ENCODE data around the gene PIERCE2.

Gene PIERCE2

GRCh38 chr15:55362641-55363040, 45.7 kb upstream of the PIERCE2 start:
- Histone ChIP-seq H3K27me3 (ENCODE audit: insufficient read depth, low read length) (no peaks in the 10 kb centered on the region), H3K79me2 (ENCODE audit: insufficient read depth, low read length) (no peaks in the 10 kb centered on the region), H3K4me3 (ENCODE audit: low read depth, low read length, poor library complexity, severe bottlenecking) (no peak overlapping the region), H3K9me2 (ENCODE audit: low read depth, low read length) (no peaks in the 10 kb centered on the region), H3K36me3 (ENCODE audit: insufficient read depth, low read length) (peaks cover 4% of the 10 kb centered on the region; the same call in 1 of the 2 replicates), H3K9me3 (ENCODE audit: low read length) (no peaks in the 10 kb centered on the region), H3K27ac (ENCODE audit: low read depth, low read length, poor library complexity, severe bottlenecking) (no peak overlapping the region), H4K20me1 (ENCODE audit: insufficient read depth, low read length) (no peaks in the 10 kb centered on the region), H2AFZ (ENCODE audit: low read length) (no peak overlapping the region), H3K4me1 (ENCODE audit: insufficient read depth, low read length, severe bottlenecking) (no peaks in the 10 kb centered on the region), H3K9ac (ENCODE audit: low read length) (no peak overlapping the region), H3F3A (ENCODE audit: insufficient read depth, low read length) (no peaks in the 10 kb centered on the region), H3K4me2 (ENCODE audit: low read length) (no peak overlapping the region)
- TF ChIP-seq CTCF (IDR thresholded peaks at IDR 0.05; ENCODE audit: low read length) (no peak), EZH2 (IDR thresholded peaks at IDR 0.05; ENCODE audit: borderline replicate concordance, low read length) (no peak)

- no peaks in the 10 kb centered on the region for H3K27me3 ChIP-seq (ENCODE audit: insufficient read depth, low read length)
- no peak overlapping the region for H2AFZ ChIP-seq (ENCODE audit: low read length)
- no peaks in the 10 kb centered on the region for H3K9me2 ChIP-seq (ENCODE audit: low read depth, low read length)
- H3K9me3 ChIP-seq (ENCODE audit: low read length) = no peaks in the 10 kb centered on the region
- H3K79me2 ChIP-seq (ENCODE audit: insufficient read depth, low read length) = no peaks in the 10 kb centered on the region
- H3F3A ChIP-seq (ENCODE audit: insufficient read depth, low read length) = no peaks in the 10 kb centered on the region
- H3K4me2 ChIP-seq (ENCODE audit: low read length) = no peak overlapping the region
- H3K36me3 ChIP-seq (ENCODE audit: insufficient read depth, low read length) = peaks cover 12% of the 10 kb centered on the region; the same call in 1 of the 2 replicates
- no peak overlapping the region for H3K9ac ChIP-seq (ENCODE audit: low read length)
- H3K4me3 ChIP-seq (ENCODE audit: low read depth, low read length, poor library complexity, severe bottlenecking) = no peak overlapping the region
- H4K20me1 ChIP-seq (ENCODE audit: insufficient read depth, low read length) = no peaks in the 10 kb centered on the region
- no peak overlapping the region for H3K27ac ChIP-seq (ENCODE audit: low read depth, low read length, poor library complexity, severe bottlenecking)
- no peaks in the 10 kb centered on the region for H3K4me1 ChIP-seq (ENCODE audit: insufficient read depth, low read length, severe bottlenecking)
- TF ChIP-seq CTCF (IDR thresholded peaks at IDR 0.05; ENCODE audit: low read length) (no peak), EZH2 (IDR thresholded peaks at IDR 0.05; ENCODE audit: borderline replicate concordance, low read length) (no peak)
These were observed 41.3 kb upstream of the PIERCE2 start for GRCh38 chr15:55366981-55367380.

- no peak overlapping the region for H3K27ac ChIP-seq (ENCODE audit: low read depth, low read length, poor library complexity, severe bottlenecking)
These were observed 35.4 kb upstream of the PIERCE2 start for GRCh38 chr15:55372701-55373440.

More at GRCh38 chr15:55372701-55373440, 35.4 kb upstream of the PIERCE2 start:
- no peak overlapping the region for H3K9ac ChIP-seq (ENCODE audit: low read length)
- TF ChIP-seq CTCF (IDR thresholded peaks at IDR 0.05; ENCODE audit: low read length) = no peak
- H3K4me3 ChIP-seq (ENCODE audit: low read depth, low read length, poor library complexity, severe bottlenecking) = no peak overlapping the region
- peaks cover 25% of the 10 kb centered on the region; the same call in 1 of the 2 replicates for H3K36me3 ChIP-seq (ENCODE audit: insufficient read depth, low read length)
- H3K9me2 ChIP-seq (ENCODE audit: low read depth, low read length) = no peaks in the 10 kb centered on the region
- no peaks in the 10 kb centered on the region for H3F3A ChIP-seq (ENCODE audit: insufficient read depth, low read length)
- no peaks in the 10 kb centered on the region for H4K20me1 ChIP-seq (ENCODE audit: insufficient read depth, low read length)
- H3K27me3 ChIP-seq (ENCODE audit: insufficient read depth, low read length) = no peaks in the 10 kb centered on the region
- peaks cover 8% of the 10 kb centered on the region for H3K4me1 ChIP-seq (ENCODE audit: insufficient read depth, low read length, severe bottlenecking)
- no peak overlapping the region for H3K4me2 ChIP-seq (ENCODE audit: low read length)
- H2AFZ ChIP-seq (ENCODE audit: low read length) = no peak overlapping the region
- no peaks in the 10 kb centered on the region for H3K79me2 ChIP-seq (ENCODE audit: insufficient read depth, low read length)
- H3K9me3 ChIP-seq (ENCODE audit: low read length) = no peaks in the 10 kb centered on the region
